ENCODE data around the gene FAM8A1. TPM values are rescaled to one million over a fixed set of nuclear protein-coding genes. Genes with fewer than 3 reads are reported as not detected.
A peak's percentile ranks its signal among the peaks of the same experiment; 100 is the strongest.

The FAM8A1 gene
- total RNA-seq, 1 donor from 2014 or later: 16.7 TPM

DNA sequence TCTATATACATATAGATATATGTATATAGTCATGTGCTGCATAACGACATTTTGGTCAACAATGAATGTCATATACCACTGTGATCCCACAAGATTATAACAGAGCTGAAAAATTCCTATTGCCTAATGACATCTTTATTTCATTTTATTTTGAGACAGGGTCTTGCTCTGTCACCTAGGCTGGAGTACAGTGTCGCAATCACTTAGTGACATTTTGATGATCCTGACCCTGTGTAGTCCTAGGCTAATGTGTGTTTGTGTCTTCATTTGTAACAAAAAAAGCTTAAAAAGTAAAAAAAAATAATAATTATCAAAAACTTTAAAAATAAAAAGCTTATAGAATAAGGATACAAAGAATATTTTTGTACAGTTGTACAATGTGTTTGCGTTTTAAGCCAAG lies 4.0 kb upstream of the FAM8A1 start:
- DNase-seq (no peak), ATAC-seq (ENCODE audit: poor library complexity) (no peak)
- intact Hi-C loops (cut with DNase I): no loop called here

DNA sequence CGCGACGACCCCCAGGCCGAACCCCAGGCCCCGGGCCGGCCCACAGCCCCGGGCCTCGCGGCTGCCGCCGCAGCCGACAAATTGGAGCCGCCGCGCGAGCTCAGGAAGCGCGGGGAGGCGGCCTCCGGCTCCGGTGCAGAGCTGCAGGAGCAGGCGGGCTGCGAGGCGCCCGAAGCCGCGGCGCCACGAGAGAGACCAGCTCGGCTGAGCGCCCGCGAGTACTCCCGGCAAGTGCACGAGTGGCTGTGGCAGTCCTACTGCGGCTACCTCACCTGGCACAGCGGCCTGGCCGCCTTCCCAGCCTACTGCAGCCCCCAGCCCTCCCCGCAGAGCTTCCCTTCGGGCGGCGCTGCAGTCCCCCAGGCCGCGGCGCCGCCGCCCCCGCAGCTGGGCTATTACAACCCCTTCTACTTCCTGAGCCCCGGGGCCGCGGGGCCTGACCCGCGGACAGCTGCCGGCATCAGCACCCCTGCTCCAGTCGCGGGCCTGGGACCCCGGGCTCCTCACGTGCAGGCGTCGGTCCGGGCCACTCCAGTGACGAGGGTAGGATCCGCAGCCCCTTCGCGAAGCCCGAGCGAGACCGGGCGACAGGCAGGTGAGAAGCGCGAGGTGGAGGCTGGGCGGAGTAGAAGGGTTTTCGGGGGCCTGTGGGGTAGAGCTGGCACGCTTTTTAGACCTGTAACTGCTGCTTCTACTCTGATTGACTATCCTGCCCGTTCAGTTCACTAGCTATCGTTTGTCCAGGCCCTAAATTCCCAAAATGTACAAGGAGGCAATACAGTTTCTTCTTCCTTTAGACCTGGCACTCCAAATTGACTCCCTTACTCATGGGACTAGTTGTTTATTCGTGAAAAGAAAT lies 654 bp downstream of the FAM8A1 start:
- intact Hi-C loops (cut with DNase I): loop anchor here (10.0 kb wide), 1 partner anchor 104 kb away; the partner anchor contains the start of gene NUP153
- ATAC-seq (ENCODE audit: poor library complexity): peak; percentile 76
- peak; percentile 74 for DNase-seq

DNA sequence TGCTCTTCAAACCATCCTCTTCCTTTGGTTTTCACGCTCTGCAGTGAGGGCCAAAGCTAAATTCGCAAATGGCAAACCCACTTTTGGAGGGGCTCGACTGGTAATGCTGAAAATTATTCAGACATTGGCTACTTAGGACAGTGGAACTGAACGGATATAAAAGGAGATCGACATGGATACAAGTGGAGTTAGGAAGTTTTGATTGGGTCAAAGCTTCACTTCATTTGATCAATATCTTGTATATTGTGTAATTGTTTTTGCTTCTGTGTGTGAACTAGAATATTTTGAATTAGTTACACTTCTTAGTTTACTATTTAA lies 1.2 kb downstream of the FAM8A1 start:
- intact Hi-C loops (cut with DNase I): loop anchor here (10.0 kb wide), 1 partner anchor 103 kb away; the partner anchor contains the start of gene NUP153
- ATAC-seq (ENCODE audit: poor library complexity): no peak
- DNase-seq: no peak

DNA sequence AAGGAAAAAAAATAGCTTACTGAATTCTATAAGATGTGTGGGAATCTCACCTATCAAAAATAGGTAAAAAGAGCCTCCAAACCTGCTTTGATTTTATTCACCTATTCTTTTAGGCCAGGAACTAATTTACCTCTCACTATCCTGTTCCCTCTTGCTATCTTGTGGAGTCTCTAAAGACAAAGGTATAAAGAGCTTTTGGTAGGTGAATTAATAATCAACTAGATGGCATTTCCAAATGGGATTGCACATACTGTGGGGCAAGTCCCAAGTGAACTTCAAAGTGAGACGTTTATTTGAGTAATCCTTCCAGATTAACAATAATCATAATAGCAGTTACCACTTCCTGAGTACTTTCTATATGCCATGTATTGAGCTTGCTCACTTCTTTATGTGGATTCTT lies 2.8 kb downstream of the FAM8A1 start:
- intact Hi-C loops (cut with DNase I): loop anchor here (10.0 kb wide), 1 partner anchor 102 kb away; the partner anchor contains the start of gene NUP153
- DNase-seq (no peak), ATAC-seq (ENCODE audit: poor library complexity) (no peak)

DNA sequence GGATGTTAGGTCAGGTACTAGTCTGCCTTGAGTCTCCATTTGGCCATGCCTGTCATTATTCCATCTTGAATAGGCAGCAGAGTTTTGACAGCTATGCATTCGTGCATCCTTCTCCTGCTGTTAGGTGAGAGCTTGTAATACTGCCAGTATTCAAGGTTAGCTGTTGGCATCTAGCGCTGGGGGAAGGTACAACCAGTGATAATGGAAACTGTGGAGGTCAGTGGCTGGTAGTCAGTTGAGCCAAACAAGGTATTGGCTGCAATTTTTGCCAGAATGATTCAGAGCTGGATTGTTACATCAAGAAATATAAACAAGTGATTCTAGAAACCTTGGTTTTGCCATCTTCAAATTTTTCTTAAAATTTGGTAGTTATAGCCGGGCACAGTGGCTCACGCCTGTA lies 6.5 kb downstream of the FAM8A1 start:
- DNase-seq (no peak), ATAC-seq (ENCODE audit: poor library complexity) (no peak)
- intact Hi-C loops (cut with DNase I): loop anchor here (10.0 kb wide), 1 partner anchor 98 kb away; the partner anchor contains the start of gene NUP153

DNA sequence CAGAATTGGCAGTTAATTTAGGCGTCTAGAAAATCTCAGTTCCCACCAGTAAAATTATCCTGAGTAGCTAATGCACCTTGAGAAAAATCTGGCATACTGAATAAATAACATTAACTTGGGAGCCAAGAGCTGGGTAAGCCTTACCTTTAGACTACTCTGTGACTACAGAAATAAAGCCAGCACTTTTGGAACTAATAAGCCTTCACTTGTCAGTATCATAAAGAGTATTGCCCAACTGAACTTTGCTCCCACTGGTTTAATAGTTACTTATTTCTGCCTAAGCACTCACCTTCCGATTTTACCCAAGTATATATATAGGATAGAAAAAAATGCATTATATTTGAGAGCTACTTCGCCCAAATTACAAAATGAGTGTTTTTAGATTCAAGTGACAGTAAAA lies 10.7 kb downstream of the FAM8A1 start:
- DNase-seq (no peak), ATAC-seq (ENCODE audit: poor library complexity) (no peak)
- intact Hi-C loops (cut with DNase I): no loop called here

DNA sequence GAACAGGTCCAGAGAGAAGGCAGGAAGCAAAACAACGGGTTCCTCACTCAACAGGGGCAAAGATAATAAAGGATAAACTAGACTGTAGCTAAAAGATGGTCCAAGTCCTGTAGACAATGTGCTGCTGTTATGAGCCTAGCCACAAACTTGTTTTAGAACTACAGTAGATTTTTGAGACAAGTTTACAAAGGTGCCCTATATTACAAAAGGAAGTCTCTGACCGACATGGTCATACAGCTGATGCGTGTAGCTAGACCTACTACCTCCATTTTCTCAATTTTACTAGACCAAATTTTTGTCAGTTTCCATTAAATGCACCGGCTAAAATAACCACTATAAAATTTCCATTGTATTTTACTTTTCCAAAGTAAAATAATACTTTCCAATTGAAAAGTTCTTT lies 11.9 kb downstream of the FAM8A1 start:
- DNase-seq (no peak), ATAC-seq (ENCODE audit: poor library complexity) (no peak)
- intact Hi-C loops (cut with DNase I): no loop called here

DNA sequence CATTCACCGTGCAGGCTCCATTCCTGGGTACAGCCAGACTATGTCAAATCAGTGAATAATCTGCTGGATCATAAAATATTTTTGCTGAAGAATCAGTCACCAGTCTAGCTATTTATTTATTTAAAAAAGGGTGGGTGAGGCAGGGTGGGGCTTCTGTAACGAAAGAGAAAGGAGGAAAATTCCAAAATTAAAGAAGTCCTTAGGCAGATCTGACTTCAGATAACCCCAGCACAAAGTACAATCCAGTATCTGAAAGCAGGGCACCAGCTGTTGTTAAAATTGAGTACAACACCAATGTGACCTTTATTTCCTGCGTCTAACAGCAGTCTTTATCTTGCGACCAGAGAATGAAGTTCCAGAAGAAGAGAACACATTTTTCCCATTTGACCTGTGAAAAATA lies 15.7 kb downstream of the FAM8A1 start:
- ATAC-seq (ENCODE audit: poor library complexity) (no peak), DNase-seq (no peak)
- intact Hi-C loops (cut with DNase I): no loop called here

DNA sequence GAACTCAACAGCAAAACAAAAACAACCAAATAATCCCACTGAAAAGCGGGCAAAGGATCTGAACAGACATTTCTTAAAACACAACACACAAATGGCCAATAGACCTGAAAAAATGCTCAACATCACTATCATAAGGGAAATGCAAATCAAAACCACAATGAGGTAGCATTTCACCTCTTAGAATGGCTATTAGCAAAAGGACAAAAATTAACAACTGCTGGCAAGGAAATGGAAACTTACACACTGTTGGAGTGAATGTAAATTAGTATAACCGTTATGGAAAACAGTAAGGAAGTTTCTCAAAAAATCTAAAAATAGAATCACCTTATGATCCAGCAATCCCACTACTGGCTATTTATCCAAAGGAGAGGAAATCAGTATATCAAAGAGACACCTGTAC lies 20.9 kb downstream of the FAM8A1 start:
- ATAC-seq (ENCODE audit: poor library complexity) (no peak), DNase-seq (no peak)
- intact Hi-C loops (cut with DNase I): no loop called here

DNA sequence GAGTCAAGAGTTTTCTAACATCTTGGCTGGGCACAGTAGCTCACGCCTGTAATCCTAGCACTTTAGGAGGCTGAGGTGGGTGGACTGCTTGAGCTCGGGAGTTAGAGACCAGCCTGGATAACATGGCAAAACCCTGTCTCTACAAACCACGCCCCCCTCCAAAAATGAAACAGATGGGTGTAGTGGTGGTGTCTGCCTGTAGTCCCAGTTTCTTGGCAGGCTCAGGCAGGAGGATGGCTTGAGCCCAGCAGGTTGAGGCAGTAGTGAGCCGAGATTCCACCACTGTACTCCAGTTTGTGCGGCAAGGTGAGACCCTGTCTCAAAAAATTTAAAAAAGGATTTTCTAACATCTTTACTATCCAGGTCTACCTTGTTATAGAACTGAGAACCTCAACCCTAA lies 22.0 kb downstream of the FAM8A1 start:
- ATAC-seq (ENCODE audit: poor library complexity): peak; percentile 60
- DNase-seq: no peak
- intact Hi-C loops (cut with DNase I): no loop called here

DNA sequence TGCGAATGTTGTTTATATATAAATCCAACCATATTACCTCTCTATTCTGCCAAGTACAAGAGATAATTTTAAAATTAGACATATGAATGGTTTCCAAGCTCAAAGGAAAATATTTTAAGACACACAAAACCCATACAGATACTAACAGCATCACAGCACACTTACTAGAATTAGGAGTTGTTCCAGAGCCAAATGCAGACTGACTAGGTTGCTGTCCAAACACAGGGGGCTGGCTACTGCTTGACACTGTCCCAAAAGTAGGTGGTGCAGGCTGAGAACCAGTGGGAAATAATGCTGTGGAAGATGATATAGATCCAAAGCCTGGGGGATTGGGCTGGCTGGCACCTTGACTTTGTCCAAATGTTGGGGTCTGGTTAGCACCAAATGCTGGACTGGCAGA lies 24.3 kb downstream of the FAM8A1 start:
- intact Hi-C loops (cut with DNase I): no loop called here
- ATAC-seq (ENCODE audit: poor library complexity) (peak; percentile 71), DNase-seq (no peak)

DNA sequence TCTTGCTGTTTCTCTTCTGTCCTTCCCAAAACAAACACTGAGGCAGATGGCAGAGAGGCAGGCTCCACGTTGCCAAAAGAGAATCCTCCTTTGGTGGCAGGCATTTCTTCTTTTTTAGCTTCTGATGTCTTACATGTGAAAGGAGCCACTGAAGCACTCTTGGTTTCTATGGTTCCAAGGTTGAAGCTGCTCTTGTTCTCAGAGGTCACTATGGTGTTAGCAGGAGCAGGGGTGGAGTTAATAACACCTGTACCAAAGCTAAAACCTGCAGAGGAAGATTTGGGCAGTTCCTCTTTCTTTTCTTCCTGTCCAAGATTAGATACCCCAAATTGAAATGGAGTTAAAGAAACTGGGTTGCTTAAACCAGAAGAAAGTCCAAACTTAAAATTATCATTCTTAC lies 28.8 kb downstream of the FAM8A1 start:
- intact Hi-C loops (cut with DNase I): no loop called here
- ATAC-seq (ENCODE audit: poor library complexity): no peak
- DNase-seq: no peak

DNA sequence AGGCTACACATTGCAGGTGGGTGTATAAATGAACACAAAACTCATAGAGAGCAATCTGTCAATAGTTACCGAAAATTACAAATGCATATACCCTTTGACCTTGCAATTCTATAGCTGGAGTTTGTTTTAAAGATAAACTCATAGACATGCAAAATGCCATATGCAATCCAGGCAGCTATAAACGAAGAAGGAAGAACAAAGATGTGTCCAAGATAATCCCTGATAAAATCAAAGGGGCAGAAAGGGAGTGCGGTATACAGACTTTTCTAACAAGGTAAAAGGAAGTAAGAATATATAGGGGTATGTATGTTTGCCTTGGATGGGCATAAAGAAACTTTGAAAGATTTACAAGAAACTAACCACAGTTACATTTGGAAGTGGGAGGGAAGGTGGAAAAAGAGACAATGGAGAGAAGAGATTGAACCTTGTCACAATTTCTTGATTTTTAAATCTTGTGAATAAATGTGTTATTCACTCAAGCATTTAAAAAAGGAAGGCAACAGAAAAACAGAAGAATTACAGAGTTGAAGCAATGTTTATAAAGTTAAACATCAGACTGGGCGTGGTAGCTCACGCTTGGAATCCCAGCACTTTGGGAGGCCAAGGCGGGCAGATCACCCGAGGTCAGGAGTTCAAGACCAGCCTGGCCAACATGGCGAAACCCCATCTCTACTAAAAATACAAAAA lies 29.9 kb downstream of the FAM8A1 start:
- intact Hi-C loops (cut with DNase I): no loop called here
- DNase-seq (no peak), ATAC-seq (ENCODE audit: poor library complexity) (no peak)

DNA sequence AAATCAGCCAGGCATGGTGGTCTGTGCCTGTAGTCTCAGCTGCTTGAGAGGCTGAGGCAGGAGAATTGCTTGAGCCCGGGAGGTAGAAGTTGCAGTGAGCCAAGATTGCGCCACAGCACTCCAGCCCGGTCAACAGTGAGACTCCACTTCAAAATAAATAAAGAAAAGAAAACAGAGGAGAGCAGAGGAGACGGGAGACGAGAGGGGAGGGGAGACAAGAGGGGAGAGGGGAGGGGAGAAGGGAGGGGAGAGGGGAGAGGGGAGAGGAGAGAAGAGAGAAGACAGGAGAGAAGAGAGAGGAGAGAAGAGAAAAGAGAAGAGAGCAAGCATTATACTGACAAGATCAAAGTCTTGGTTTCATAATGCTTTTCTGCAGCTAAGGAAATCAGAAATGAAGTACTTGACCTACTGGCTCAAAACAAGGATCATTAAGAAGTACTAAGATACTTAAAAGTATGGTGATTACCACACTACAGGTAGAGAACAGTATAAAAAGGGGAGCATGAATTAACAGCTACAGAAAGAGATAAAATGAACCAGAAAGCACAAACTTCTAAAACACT lies 30.5 kb downstream of the FAM8A1 start:
- DNase-seq (peak; percentile 42), ATAC-seq (ENCODE audit: poor library complexity) (no peak)
- intact Hi-C loops (cut with DNase I): no loop called here

DNA sequence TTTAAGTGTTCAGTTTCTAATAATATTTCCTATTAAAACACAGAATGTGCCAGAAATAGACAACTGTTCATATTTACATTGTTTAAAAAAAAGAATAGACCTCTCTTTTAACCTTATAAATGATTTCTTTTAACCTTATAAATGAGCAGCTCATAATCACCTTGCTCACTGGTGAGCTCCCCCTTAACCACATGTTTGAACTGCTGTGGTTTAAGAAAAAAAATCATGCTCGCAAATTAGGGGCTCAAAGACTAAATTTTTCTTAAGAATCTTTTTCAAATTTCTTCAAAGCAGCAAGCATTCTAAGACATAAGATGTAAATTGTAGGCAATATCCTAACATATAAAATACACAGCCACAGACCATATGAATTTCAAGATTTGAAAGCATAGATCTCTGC lies 32.8 kb downstream of the FAM8A1 start:
- DNase-seq (no peak), ATAC-seq (ENCODE audit: poor library complexity) (no peak)
- intact Hi-C loops (cut with DNase I): no loop called here

DNA sequence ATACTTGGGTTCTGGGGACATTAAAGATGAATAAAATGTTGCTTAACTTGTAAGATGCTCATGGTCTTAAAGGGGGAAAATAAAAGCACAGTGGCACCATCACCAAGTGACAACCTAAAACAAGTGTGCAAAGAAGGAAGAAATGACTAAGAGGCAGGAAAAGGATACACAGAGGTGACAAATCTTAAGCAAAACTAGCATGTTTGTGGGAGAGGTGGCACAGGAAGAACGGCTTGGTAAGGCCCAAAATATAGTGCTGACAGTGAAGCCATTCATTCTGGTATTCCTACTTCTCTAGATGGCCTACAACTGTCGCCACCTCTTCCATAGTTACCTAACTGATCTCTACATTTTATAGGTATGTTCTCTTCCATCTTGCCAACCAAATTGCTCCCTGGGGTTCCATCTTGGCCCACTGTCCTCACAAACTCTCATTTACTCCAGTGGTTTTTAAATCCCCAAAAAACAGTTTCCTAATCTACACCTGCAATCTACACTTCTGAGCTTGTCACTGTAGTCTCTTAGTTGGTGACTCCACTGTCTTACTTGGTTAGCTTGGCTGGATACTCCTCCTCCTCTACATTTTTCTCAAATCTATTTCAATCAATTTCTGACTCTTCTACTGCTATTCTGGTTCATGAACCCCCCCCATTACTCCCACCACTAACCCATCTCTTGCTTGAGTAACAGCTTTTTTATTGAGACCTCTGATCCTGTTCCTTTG lies 33.5 kb downstream of the FAM8A1 start:
- ATAC-seq (ENCODE audit: poor library complexity) (no peak), DNase-seq (no peak)
- intact Hi-C loops (cut with DNase I): no loop called here

DNA sequence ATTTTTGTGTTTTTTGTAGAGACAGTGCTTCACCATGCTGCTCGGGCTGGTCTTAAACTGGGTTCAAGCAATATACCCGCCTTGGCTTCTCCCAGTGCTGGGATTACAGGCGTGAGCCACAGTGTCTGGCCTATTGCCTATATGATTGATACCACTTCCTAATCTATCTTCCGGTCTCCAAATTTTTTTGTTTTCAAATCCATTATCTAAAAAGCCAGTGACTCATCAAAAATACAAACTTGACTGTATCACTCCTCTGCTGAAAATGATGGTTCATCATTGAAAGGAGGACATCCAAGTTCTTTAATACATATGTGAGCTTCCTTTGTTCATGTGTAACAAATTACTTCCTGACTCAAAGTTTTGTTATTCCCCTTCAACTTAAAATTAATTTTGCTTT lies 35.5 kb downstream of the FAM8A1 start:
- ATAC-seq (ENCODE audit: poor library complexity) (no peak), DNase-seq (no peak)
- intact Hi-C loops (cut with DNase I): no loop called here

DNA sequence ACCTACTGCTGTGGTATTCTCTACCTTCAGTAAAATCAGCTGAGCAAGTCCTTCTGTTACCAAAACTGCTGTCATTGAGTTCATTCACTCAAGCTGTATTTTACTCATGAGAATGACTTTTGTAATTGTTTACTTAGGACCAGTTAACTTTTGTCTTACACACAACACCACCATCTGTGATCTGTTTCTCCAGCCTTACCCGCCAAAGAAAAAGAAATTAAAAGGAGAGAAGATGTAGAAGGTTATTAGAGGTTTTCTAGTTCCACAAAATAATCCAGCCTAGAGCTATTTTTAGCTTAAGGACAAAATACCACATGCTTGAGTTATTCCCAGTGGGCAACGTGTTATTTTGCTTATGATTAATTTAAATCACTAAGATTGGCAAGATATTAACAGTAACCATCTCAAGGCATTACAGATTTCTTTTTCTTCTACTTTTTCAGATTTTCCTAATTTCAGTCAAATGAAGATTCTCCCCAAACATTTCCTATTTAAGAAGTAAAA lies 38.2 kb downstream of the FAM8A1 start:
- DNase-seq (no peak), ATAC-seq (ENCODE audit: poor library complexity) (peak; percentile 41)
- intact Hi-C loops (cut with DNase I): no loop called here

DNA sequence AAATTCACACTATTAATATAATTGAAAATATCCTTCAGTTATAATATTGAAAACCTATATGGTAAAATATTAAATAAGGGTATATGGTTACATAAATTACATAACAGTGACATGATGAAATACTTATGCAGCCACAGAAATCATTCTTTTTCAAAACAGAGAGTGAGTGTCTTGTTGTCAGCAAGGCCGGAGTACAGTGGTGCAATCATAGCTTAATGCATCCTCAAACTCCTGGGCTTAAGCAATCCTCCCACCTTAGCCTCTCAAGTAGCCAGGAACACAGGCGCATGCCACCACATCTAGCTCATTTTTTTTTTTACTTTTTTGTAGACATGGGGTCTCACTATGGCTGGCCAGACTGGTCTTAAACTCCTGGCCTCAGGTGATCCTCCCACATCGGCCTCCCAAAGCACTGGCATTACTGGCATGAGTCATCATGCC lies 40.4 kb downstream of the FAM8A1 start:
- DNase-seq: no peak
- ATAC-seq (ENCODE audit: poor library complexity): no peak
- intact Hi-C loops (cut with DNase I): no loop called here

All from Right ventricle myocardium superior (tissue), 1 donor.